B cell (primary cell): Measurements from ENCODE around the gene CELA3B. TPM values are rescaled to one million over a fixed set of nuclear protein-coding genes. Genes with fewer than 3 reads are reported as not detected.

Experiments
- ATAC-seq: fragments of 200-7000 bp; cut with Tn5 transposase; one replicate; pipeline ENCODE4 v1.10.0; 2021; ENCODE audit warnings: low read depth, mild to moderate bottlenecking, moderate number of reproducible peaks, moderate library complexity
- CTCF ChIA-PET: fragments of 350-600 bp; sonication (Branson Sonifier 250); formaldehyde crosslinking; loops from one replicate; lab custom pipeline; 2021; ENCODE audit warnings: antibody characterized with exemption, inconsistent platforms; lab: Charles Lee
- POLR2A ChIA-PET: fragments of 350-600 bp; sonication (Branson Sonifier 250); formaldehyde crosslinking; loops from one replicate; lab custom pipeline; 2021; ENCODE audit warnings: antibody characterized with exemption; lab: Charles Lee
- DNase-seq: peaks from one replicate; pipeline ENCODE4 v3.0.0; 2013
- H2AFZ ChIP-seq: 2 replicates; pipeline ENCODE4 v1.6.1; 2012; ENCODE audit warnings: mild to moderate bottlenecking, low read depth, low read length; ENCODE audit not compliant: insufficient read depth, poor library complexity, severe bottlenecking
- H3K27ac ChIP-seq, 2 donors: 1 replicate in 1 of 2; 2 replicates in 1 of 2; pipeline ENCODE4 v1.5.1; 2012 to 2013; ENCODE audit warnings: low read length in 2 of 2, mild to moderate bottlenecking in 2 of 2, moderate library complexity in 1 of 2
- H3K27me3 ChIP-seq, 4 experiments: fragments of 200-600 bp in 1 of 4; sonication (generic) in 1 of 4; replicated peaks in 1 of 4; 1 replicate in 2 of 4; 2 replicates in 2 of 4; pipeline versions ENCODE4 v1.6.1 to v1.7.0; 2013 to 2016; ENCODE audit warnings: low read length in 3 of 4, mild to moderate bottlenecking in 2 of 4, mixed read lengths in 1 of 4, moderate library complexity in 1 of 4; ENCODE audit not compliant: insufficient read depth in 4 of 4, control insufficient read depth in 3 of 4; ENCODE audit errors: control extremely low read depth in 1 of 4
- H3K36me3 ChIP-seq, 2 experiments: replicated peaks in 1 of 2; 1 replicate in 1 of 2; 2 replicates in 1 of 2; pipeline versions ENCODE4 v1.6.1 to v1.7.1; 2013; ENCODE audit warnings: low read length in 1 of 2; ENCODE audit not compliant: insufficient read depth in 2 of 2, control insufficient read depth in 1 of 2; ENCODE audit errors: control extremely low read depth in 1 of 2, extremely low read depth in 1 of 2
- H3K4me1 ChIP-seq, 2 donors: fragments of 200-600 bp in 1 of 2; sonication (generic) in 1 of 2; 1 replicate in 1 of 2; 2 replicates in 1 of 2; pipeline versions ENCODE4 v1.5.1 to v1.6.1; 2013 to 2017; ENCODE audit warnings: low read length in 2 of 2; ENCODE audit not compliant: control insufficient read depth in 2 of 2, insufficient read depth in 2 of 2
- H3K4me2 ChIP-seq: replicated peaks from 2 replicates; pipeline ENCODE3; 2012; ENCODE audit warnings: mild to moderate bottlenecking, low read depth, low read length; ENCODE audit not compliant: poor library complexity, severe bottlenecking
- H3K4me3 ChIP-seq, 5 experiments: fragments of 200-600 bp in 1 of 5; sonication (generic) in 1 of 5; 1 replicate in 3 of 5; 2 replicates in 2 of 5; pipeline versions ENCODE4 v1.5.1 to v1.7.0; 2011 to 2016; ENCODE audit warnings: low read length in 4 of 5, mild to moderate bottlenecking in 4 of 5, low read depth in 2 of 5, control low read depth in 1 of 5, moderate library complexity in 1 of 5; ENCODE audit not compliant: insufficient read depth in 1 of 5; ENCODE audit errors: control extremely low read depth in 1 of 5, extremely low read depth in 1 of 5
- H3K79me2 ChIP-seq: fragments of 200-600 bp; sonication (generic); one replicate; pipeline ENCODE4 v1.6.0; 2016; ENCODE audit warnings: low read length; ENCODE audit not compliant: control insufficient read depth, insufficient read depth
- H3K9ac ChIP-seq: fragments of 200-600 bp; sonication (generic); 2 replicates; pipeline ENCODE4 v1.6.1; 2017; ENCODE audit warnings: mild to moderate bottlenecking, low read length, moderate library complexity
- H3K9me3 ChIP-seq, 3 donors: one replicate each; pipeline versions ENCODE4 v1.6.1 to v1.7.1; 2013; ENCODE audit warnings: low read length in 2 of 3; ENCODE audit not compliant: control insufficient read depth in 2 of 3, insufficient read depth in 1 of 3; ENCODE audit errors: control extremely low read depth in 1 of 3
- H4K20me1 ChIP-seq: 2 replicates; pipeline ENCODE4 v1.6.0; 2012; ENCODE audit warnings: mild to moderate bottlenecking, low read length; ENCODE audit not compliant: insufficient read depth, control insufficient read depth, poor library complexity, severe bottlenecking
- H3K27ac Mint-ChIP-seq: one replicate; pipeline ENCODE4 v1.8.0; 2021; ENCODE audit warnings: mixed read lengths
- H3K27me3 Mint-ChIP-seq: one replicate; pipeline ENCODE4 v1.8.0; 2021; ENCODE audit warnings: mixed read lengths
- H3K4me1 Mint-ChIP-seq: one replicate; pipeline ENCODE4 v1.8.0; 2021; ENCODE audit warnings: mixed read lengths
- H3K4me3 Mint-ChIP-seq: one replicate; pipeline ENCODE4 v1.8.0; 2021; ENCODE audit warnings: mixed read lengths
- H3K9me3 Mint-ChIP-seq: one replicate; pipeline ENCODE4 v1.8.0; 2022; ENCODE audit warnings: mixed read lengths; ENCODE audit not compliant: insufficient read depth
- EZH2 ChIP-seq: IDR thresholded peaks from 2 replicates; pipeline ENCODE4 v1.6.1; 2012; ENCODE audit warnings: borderline replicate concordance, low read depth, mild to moderate bottlenecking, moderate library complexity, low read length; ENCODE audit not compliant: insufficient read depth, poor library complexity, severe bottlenecking
- WGBS: methylation state at CpG from one replicate; pipeline ENCODE4 v1.1.5; 2013; ENCODE audit warnings: missing lambda C conversion rate; ENCODE audit not compliant: insufficient coverage; 5-methylcytosine and 5-hydroxymethylcytosine counted together
- intact Hi-C: fragments of 100-400 bp; cut with micrococcal nuclease; formaldehyde crosslinking; loops from one replicate; pipeline ENCODE4 v1.10.0; 2022
- polyA plus RNA-seq: library from polyadenylated mRNA; depleted of rRNA; stranded (reverse); fragments of >200 nt; gene quantifications from 2 replicates; pipeline ENCODE4 v1.2.3, GENCODE V29; 2012
- total RNA-seq, 2 donors: library from RNA; stranded (reverse); fragments of 120-200 nt in 1 of 2; gene quantifications; 1 replicate in 1 of 2; 2 replicates in 1 of 2; pipeline versions ENCODE4 v1.2.3 to v1.2.4, GENCODE V29; 2013 to 2022
- TF ChIP-seq, protein P1 (sequence below): fragments of 200-600 bp; IDR thresholded peaks from one replicate; pipeline ENCODE4 v1.8.0; 2022; ENCODE audit warnings: antibody characterized with exemption, mild to moderate bottlenecking

The CELA3B gene
- total and polyA plus RNA-seq, 2 donors (not counting 1 experiment from before 2014, with no cell fraction given), result not detected

DNA sequence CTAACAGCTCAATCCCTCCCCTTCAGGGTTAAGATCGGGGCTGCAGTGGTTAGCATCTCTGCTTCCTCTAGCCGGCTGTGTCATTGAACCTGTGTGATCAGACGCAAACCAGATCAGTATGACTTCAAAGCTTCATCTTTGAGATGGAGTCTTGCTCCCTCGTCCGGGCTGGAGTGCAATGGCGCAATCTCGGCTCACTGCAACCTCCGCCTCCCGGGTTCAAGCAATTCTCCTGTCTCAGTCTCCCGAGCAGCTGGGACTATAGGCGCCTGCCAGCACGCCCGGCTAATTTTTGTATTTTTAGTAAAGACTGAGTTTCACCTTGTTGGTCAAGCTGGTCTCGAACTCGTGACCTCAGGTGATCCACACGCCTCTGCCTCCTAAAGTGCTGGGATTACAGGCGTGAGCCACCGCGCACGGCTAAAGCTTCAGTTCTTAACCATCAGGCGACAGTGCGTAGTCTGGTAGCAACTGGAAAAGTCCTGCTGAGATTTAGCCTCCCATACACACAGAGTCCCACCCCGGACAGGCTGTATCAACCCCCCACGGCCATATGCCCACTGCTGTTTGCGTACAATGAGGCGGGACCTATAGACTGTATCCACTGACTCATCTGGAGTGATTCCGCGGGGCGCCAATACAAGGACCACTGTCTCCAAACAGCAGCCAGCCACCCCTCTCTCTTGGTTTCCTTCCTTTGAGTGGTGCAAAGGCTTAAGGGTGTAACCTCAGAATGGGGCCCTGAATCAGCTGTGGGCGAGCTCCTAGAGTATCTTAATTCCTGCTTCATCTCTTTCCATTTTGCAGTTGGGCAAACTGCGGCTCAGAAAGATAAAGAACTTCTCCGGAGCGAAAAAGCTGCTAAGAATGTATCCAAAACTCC, 47.9 kb downstream of the CELA3B start:
- peaks cover 17 to 38% of the 10 kb centered on the region in 2 donors for H3K4me1 ChIP-seq
- ChIA-PET POLR2A (interaction anchor here (0.5 to 2.7 kb wide), 12 partner anchors 11 to 1238 kb away, joined by 3 to 87 read pairs (median 7); partner anchors contain the start of genes CDC42, HP1BP3, USP48 and ZBTB40), CTCF (interaction anchor here (0.7 to 6.4 kb wide), 16 partner anchors 8 to 505 kb away, joined by 3 to 89 read pairs (median 4); partner anchors contain the start of gene CDC42)
- H3K27ac ChIP-seq, result peak overlapping the region; percentile 98
- WGBS, result 2% methylated on average over 30 of the region's 33 CpGs
- peaks cover 23% of the 10 kb centered on the region for H3K79me2 ChIP-seq
- peak overlapping the region; percentile 96 for H3K4me3 Mint-ChIP-seq
- no peaks in the 10 kb centered on the region for H3K27me3 ChIP-seq
- no peak for TF ChIP-seq EZH2
- TF ChIP-seq, protein P1, sequence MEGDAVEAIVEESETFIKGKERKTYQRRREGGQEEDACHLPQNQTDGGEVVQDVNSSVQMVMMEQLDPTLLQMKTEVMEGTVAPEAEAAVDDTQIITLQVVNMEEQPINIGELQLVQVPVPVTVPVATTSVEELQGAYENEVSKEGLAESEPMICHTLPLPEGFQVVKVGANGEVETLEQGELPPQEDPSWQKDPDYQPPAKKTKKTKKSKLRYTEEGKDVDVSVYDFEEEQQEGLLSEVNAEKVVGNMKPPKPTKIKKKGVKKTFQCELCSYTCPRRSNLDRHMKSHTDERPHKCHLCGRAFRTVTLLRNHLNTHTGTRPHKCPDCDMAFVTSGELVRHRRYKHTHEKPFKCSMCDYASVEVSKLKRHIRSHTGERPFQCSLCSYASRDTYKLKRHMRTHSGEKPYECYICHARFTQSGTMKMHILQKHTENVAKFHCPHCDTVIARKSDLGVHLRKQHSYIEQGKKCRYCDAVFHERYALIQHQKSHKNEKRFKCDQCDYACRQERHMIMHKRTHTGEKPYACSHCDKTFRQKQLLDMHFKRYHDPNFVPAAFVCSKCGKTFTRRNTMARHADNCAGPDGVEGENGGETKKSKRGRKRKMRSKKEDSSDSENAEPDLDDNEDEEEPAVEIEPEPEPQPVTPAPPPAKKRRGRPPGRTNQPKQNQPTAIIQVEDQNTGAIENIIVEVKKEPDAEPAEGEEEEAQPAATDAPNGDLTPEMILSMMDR, result peak; percentile 38
- peak overlapping the region; percentile 99 for H3K9ac ChIP-seq
- H3K27me3 Mint-ChIP-seq, result no peaks in the 10 kb centered on the region
- no peaks in the 10 kb centered on the region for H4K20me1 ChIP-seq
- intact Hi-C loops, result loop anchor here (2.0 to 10.0 kb wide), 5 partner anchors 68 to 1237 kb away; partner anchors contain the start of genes ECE1, HP1BP3 and USP48
- peaks cover 39% of the 10 kb centered on the region for H3K4me1 Mint-ChIP-seq
- peak; percentile 73 for DNase-seq
- H3K36me3 ChIP-seq, result peaks cover 0 to 3% of the 10 kb centered on the region in 2 experiments
- H3K9me3 Mint-ChIP-seq, result no peaks in the 10 kb centered on the region
- H3K9me3 ChIP-seq, result peaks cover 0 to 6% (median 0%) of the 10 kb centered on the region in 3 donors
- peak overlapping the region; percentile 71 for H2AFZ ChIP-seq
- peak overlapping the region; percentile 88 for H3K4me2 ChIP-seq
- H3K4me3 ChIP-seq, result peak overlapping the region; percentile 85 to 99 (median 94)
- H3K27ac Mint-ChIP-seq, result peak overlapping the region; percentile 98
- ATAC-seq, result peak; percentile 40
